ENCODE results near the gene HAPLN2.

The HAPLN2 gene

GRCh38 chr1:156664767-156665411 is 45.7 kb downstream of the HAPLN2 start:
- no peak for DNase-seq

- no peak for DNase-seq
These were observed 46.3 kb downstream of the HAPLN2 start for GRCh38 chr1:156665539-156665938.

GRCh38 chr1:156666862-156667609 is 47.8 kb downstream of the HAPLN2 start:
- no peak for DNase-seq

- DNase-seq, result no peak
These were observed 48.4 kb downstream of the HAPLN2 start for GRCh38 chr1:156667610-156667967.

- no peak for DNase-seq
These were observed 48.9 kb downstream of the HAPLN2 start for GRCh38 chr1:156667968-156668709.

- no peak for DNase-seq
These were observed 49.8 kb downstream of the HAPLN2 start for GRCh38 chr1:156668801-156669637.

GRCh38 chr1:156669794-156670193 is 50.6 kb downstream of the HAPLN2 start:
- DNase-seq, result no peak

- DNase-seq, result no peak
These were observed 51.1 kb downstream of the HAPLN2 start for GRCh38 chr1:156670359-156670758.

GRCh38 chr1:156670791-156671190 is 51.6 kb downstream of the HAPLN2 start:
- DNase-seq, result no peak

- no peak for DNase-seq
These were observed 52.6 kb downstream of the HAPLN2 start for GRCh38 chr1:156671804-156672203.

GRCh38 chr1:156673387-156674121 is 54.3 kb downstream of the HAPLN2 start:
- no peak for DNase-seq

All from activated CD4-positive, alpha-beta T cell treated with anti-CD3 and anti-CD28 coated beads, Interleukin-2, amount 50 U/mL, for 48 hours (primary cell).